AG09319 (cell line): ENCODE results near the gene KIF18A.
"Not testable (repeated sequence)": the region's sequence is repeated elsewhere in the genome, so short reads cannot be mapped to it uniquely, and the experiment has no call there.

ENCODE experiments used
- DNase-seq: peaks from one replicate; pipeline ENCODE4 v3.0.0-alpha.2; 2010; ENCODE audit warnings: low read depth; ENCODE audit errors: extremely low read depth
- CTCF ChIP-seq: IDR thresholded peaks from 2 replicates; pipeline ENCODE4 v1.5.1; 2011; ENCODE audit warnings: low read depth, mild to moderate bottlenecking, inconsistent platforms, low read length, moderate library complexity

Gene KIF18A

GRCh38 chr11:28107191-28107749 lies 686 bp downstream of the KIF18A start:
- TF ChIP-seq CTCF: no peak
- no peak for DNase-seq

GRCh38 chr11:28106353-28107043 lies 1.5 kb downstream of the KIF18A start:
- no peak for DNase-seq

GRCh38 chr11:28105869-28106268 lies 2.1 kb downstream of the KIF18A start:
- no peak for TF ChIP-seq CTCF

More at GRCh38 chr11:28106353-28107043, 1.5 kb downstream of the KIF18A start:
- no peak for TF ChIP-seq CTCF

GRCh38 chr11:28104984-28105383 lies 3.0 kb downstream of the KIF18A start:
- no peak for TF ChIP-seq CTCF
- no peak for DNase-seq

More at GRCh38 chr11:28105869-28106268, 2.1 kb downstream of the KIF18A start:
- no peak for DNase-seq

- DNase-seq: no peak
- no peak for TF ChIP-seq CTCF
Observed at GRCh38 chr11:28104425-28104824, 3.5 kb downstream of the KIF18A start.

GRCh38 chr11:28102300-28102699 lies 5.7 kb downstream of the KIF18A start:
- not testable (repeated sequence) for DNase-seq

GRCh38 chr11:28100665-28101064 lies 7.3 kb downstream of the KIF18A start:
- TF ChIP-seq CTCF: no peak
- no peak for DNase-seq

GRCh38 chr11:28099715-28100114 lies 8.2 kb downstream of the KIF18A start:
- no peak for DNase-seq
- no peak for TF ChIP-seq CTCF
